ENCODE results near the gene TEAD1. TPM values are rescaled to one million over a fixed set of nuclear protein-coding genes. Genes with fewer than 3 reads are reported as not detected.

Gene TEAD1
- total RNA-seq, 2 donors from 2014 or later, result 47.9 to 87.0 TPM

- Histone ChIP-seq H3K36me3 (no peaks in the 10 kb centered on the region), H3K27me3 (replicated peaks; ENCODE audit: insufficient read depth) (no peaks in the 10 kb centered on the region), H3K4me1 (replicated peaks) (no peaks in the 10 kb centered on the region), H3K9me3 (no peaks in the 10 kb centered on the region), H3K4me3 (no peak overlapping the region), H3K27ac (no peak overlapping the region)
- no peak for DNase-seq (ENCODE audit: low spot score)
- TF ChIP-seq POLR2A (IDR thresholded peaks at IDR 0.05) (no peak), CTCF (IDR thresholded peaks at IDR 0.05) (no peak), POLR2AphosphoS5 (IDR thresholded peaks at IDR 0.05) (no peak)
- 57% methylated on average over 1 of the region's 1 CpG for WGBS
- intact Hi-C loops (cut with DNase I), result no loop called here
These were observed 243.6 kb downstream of the TEAD1 start for GRCh38 chr11:12917822-12918221.

- no peak for DNase-seq (ENCODE audit: low spot score)
- no peak for TF ChIP-seq POLR2A (IDR thresholded peaks at IDR 0.05)
- no peak for TF ChIP-seq POLR2AphosphoS5 (IDR thresholded peaks at IDR 0.05)
- TF ChIP-seq CTCF (IDR thresholded peaks at IDR 0.05), result no peak
- intact Hi-C loops (cut with DNase I), result no loop called here
- H3K27me3 ChIP-seq (replicated peaks; ENCODE audit: insufficient read depth), result no peaks in the 10 kb centered on the region
- no peak overlapping the region for H3K27ac ChIP-seq
- no peaks in the 10 kb centered on the region for H3K36me3 ChIP-seq
- 87% methylated on average over 4 of the region's 4 CpGs for WGBS
- no peaks in the 10 kb centered on the region for H3K4me1 ChIP-seq (replicated peaks)
- no peak overlapping the region for H3K4me3 ChIP-seq
- H3K9me3 ChIP-seq, result no peaks in the 10 kb centered on the region
These were observed 244.4 kb downstream of the TEAD1 start for GRCh38 chr11:12918667-12919066.

- Histone ChIP-seq H3K36me3 (no peaks in the 10 kb centered on the region), H3K4me3 (no peak overlapping the region), H3K27ac (no peak overlapping the region), H3K4me1 (replicated peaks) (no peaks in the 10 kb centered on the region), H3K9me3 (no peaks in the 10 kb centered on the region), H3K27me3 (replicated peaks; ENCODE audit: insufficient read depth) (no peaks in the 10 kb centered on the region)
- 94% methylated on average over 7 of the region's 7 CpGs for WGBS
- intact Hi-C loops (cut with DNase I), result no loop called here
- TF ChIP-seq POLR2A (IDR thresholded peaks at IDR 0.05) (no peak), CTCF (IDR thresholded peaks at IDR 0.05) (no peak), POLR2AphosphoS5 (IDR thresholded peaks at IDR 0.05) (no peak)
- no peak for DNase-seq (ENCODE audit: low spot score)
These were observed 248.2 kb downstream of the TEAD1 start for GRCh38 chr11:12922418-12922817.

GRCh38 chr11:12922980-12923507 lies 248.8 kb downstream of the TEAD1 start:
- no peak for DNase-seq (ENCODE audit: low spot score)
- Histone ChIP-seq H3K9me3 (no peaks in the 10 kb centered on the region), H3K4me3 (no peak overlapping the region), H3K27me3 (replicated peaks; ENCODE audit: insufficient read depth) (no peaks in the 10 kb centered on the region), H3K27ac (no peak overlapping the region), H3K4me1 (replicated peaks) (no peaks in the 10 kb centered on the region), H3K36me3 (no peaks in the 10 kb centered on the region)
- WGBS, result 82% methylated on average over 12 of the region's 12 CpGs
- TF ChIP-seq POLR2AphosphoS5 (IDR thresholded peaks at IDR 0.05) (no peak), CTCF (IDR thresholded peaks at IDR 0.05) (no peak), POLR2A (IDR thresholded peaks at IDR 0.05) (no peak)
- intact Hi-C loops (cut with DNase I), result no loop called here

- no peaks in the 10 kb centered on the region for H3K27me3 ChIP-seq (replicated peaks; ENCODE audit: insufficient read depth)
- H3K27ac ChIP-seq, result no peak overlapping the region
- TF ChIP-seq POLR2AphosphoS5 (IDR thresholded peaks at IDR 0.05) (no peak), POLR2A (IDR thresholded peaks at IDR 0.05) (no peak), CTCF (IDR thresholded peaks at IDR 0.05) (no peak)
- no peak overlapping the region for H3K4me3 ChIP-seq
- H3K9me3 ChIP-seq, result no peaks in the 10 kb centered on the region
- intact Hi-C loops (cut with DNase I), result no loop called here
- no peaks in the 10 kb centered on the region for H3K4me1 ChIP-seq (replicated peaks)
- DNase-seq (ENCODE audit: low spot score), result no peak
- 90% methylated on average over 3 of the region's 3 CpGs for WGBS
- H3K36me3 ChIP-seq, result no peaks in the 10 kb centered on the region
These were observed 250.4 kb downstream of the TEAD1 start for GRCh38 chr11:12924650-12925049.
